Activated T-cell treated with anti-CD3 and anti-CD28 coated beads for 1 hour (primary cell): Measurements from ENCODE around the gene TULP1.

Source experiments
- DNase-seq: peaks from one replicate; pipeline ENCODE4 v3.0.0-alpha.2; 2020; ENCODE audit warnings: low read depth

Gene TULP1

DNA sequence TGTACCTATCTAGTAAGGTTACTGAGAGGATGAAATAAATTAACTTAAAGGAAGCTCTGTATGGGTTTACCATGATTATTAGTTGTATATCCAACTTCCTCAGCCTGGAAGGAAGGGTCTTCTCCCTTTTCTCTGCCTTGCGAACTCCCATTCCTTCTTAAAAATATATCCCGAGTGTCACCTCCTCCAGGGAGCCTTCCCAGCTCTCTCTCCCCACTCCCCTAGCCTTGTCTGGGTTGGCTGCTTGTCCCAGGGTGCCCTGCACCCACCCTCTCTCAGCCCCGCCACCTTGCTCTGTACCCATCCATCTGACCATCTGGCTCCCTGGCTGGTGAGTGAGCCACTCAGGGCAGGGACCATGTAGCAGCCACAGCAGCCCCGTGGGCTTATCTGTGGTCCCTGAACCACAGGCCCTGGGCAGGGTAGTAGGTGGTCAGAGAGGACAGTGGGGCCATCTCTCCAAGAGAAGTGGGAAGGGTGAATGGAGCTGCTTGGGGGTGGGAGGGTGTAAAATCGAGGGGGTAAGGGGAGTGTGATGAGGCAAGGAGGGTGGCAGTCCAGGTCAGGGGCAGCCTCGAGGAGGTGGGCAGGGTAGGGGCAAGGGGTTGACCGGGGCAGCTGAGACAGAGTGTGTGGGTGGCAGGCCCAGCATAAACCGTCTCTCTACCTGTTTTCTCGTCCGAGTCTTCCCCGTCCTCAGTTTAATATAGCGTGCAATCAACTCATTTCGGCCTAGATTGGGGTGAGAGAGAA, 28.6 kb downstream of the TULP1 start:
- no peak for DNase-seq

DNA sequence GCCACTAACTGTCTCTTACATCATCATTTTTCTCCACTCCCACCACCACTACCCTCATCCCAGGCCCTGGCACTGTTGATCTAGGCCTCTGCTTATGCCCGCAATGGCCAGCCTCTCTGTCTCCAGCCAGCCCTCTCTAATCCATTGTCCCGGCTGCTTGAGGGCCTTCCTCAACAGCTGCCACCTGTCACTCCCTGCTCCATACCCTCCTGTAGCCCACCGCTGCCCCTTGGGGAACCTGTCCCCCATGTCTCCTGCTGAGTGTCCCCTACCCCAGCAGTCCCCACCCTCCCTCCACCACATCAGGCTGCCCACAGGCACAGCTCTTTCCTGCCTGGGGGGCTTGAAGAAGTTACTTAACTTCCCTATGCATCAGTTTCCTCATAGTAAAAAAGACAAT, 29.2 kb downstream of the TULP1 start:
- no peak for DNase-seq

DNA sequence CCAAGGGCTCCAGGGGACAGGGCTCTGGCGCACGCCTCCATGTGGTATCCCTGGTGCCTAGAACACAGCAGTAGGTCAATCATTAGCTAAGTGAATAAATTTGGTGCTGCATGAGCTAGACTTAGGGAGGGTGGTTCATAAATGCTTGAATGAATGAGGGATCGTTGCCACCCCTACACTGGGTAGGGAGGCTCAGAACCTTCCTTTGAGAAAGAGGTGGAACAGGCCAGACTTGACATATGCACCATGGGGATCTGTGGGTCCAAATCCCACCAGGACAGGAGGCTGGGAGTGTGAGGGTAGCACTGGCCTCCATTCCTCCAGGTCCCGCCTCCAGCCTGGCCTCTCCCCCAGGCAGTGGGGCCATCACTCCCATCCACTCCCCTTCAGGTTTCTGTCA, 29.6 kb downstream of the TULP1 start:
- no peak for DNase-seq

DNA sequence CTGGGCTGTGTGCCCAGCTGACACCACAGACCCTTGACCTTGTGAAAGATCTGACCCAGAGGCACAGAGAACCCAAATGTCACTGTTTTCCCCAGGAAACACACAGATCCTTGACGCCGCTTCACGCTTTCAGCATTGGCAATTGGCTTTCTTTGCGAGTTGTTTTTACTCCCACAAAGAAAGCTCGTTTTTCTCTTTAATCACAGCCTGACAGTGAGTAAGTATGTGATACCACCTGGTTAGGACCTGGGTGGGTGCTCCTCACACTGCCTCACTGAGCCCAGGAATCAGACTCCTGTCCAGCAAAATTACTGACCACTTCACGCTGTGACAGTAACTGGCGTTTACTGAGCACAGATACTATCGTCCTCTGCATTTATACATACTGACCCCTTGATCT, 31.5 kb downstream of the TULP1 start:
- no peak for DNase-seq

DNA sequence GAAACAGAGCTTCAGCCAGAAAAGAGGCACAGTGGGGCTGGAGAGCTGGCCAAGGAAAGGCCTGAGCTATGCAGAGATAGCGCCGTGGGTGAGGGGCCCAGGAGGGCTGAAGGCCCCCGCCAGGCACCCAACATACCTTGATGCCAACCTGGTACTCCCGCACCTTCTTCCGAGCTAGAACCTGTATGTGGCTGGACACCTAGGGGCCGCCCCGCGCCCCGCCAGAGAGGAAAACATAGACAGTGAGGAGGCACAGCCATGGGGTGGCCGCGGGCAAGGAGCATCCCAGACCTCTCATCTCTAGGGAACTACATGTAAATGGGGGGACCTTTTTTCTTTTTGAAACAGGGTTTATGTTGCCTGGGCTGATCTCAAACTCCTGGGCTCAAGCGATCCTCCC, 32.5 kb downstream of the TULP1 start:
- DNase-seq: no peak

DNA sequence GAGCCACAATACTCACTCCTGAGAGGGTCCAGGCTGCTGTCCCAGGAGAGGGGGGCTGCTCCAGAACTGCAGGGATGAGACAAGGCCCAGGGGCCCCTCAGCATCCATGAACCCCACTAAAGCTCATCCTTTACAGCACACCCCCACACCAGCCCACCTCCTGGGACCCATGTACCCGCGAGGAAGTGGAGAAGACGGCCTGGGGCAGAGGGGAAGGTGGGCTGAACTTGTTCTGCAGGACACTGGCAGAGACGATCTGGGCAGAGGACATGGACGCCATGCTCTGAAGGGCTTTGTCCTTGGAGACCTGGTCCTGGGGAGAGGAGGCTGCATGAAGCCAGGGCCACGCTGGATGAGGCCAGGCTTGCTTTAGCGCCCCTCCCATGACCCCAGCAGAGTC, 34.4 kb downstream of the TULP1 start:
- no peak for DNase-seq

DNA sequence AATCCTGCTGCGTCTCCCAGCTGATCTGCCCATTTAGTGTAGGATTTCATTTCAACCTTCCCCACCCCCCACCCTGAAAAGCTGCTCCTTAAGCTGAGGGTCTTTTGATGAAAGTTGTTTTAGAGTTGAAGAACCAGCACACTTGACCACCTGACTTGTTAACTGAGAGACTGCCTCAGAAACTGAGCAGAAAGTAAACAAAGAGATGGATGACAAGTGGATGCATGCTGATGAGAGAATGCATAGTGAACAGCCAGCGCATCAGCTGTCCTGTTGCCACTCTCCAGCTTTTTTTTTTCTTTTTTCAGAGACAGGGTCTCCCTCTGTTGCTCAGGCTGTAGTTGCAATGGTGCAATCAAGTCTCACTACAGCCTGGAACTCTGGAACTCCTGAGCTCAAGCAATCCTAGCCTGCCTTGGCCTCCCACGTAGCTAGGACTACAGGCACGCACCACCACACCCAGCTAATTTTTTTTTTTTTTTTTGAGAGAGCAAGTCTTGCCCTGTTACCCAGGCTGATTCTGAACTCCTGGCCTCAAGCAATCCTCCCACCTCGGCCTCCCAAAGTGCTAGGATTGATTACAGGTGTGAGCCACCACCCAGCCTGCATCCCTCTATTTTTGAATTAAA, 35.0 kb downstream of the TULP1 start:
- no peak for DNase-seq

DNA sequence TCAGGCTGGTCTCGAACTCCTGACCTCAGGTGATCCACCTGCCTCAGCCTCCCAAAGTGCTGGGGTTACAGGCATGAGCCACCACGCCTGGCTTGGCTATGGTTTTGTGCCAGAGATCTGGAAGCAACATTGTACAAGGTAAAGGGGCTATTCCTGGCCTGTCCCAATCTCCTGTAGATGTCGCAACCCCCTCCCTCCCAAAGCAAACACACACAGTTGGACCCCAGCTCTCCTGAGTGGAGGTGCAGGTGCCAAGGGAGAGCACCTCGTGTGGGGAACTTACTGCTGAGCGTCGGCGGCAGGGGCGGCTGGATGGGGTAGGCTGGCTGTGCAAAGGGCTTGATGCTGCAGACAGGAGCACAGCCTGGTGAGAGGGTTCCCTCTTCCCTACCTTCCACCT, 35.7 kb downstream of the TULP1 start:
- no peak for DNase-seq

DNA sequence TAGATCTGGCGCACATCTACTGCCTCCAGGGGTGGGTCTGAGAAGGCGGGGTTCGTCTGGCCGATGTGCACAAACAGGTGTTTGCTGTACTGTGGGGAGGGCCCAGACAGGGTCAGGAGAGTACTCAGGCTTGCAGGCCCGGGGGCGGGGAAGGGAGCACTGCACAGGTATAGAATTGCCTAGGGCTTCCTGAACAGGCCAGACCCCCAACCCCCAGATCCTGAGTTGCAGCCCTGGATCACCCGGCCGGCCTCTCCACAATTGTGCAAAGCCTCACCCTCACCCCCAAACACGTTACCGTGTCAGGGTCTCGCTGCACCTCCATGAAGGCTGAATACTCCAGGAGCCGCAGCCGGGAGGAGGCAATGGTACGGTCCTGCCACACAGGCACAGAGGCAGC, 36.7 kb downstream of the TULP1 start:
- no peak for DNase-seq

DNA sequence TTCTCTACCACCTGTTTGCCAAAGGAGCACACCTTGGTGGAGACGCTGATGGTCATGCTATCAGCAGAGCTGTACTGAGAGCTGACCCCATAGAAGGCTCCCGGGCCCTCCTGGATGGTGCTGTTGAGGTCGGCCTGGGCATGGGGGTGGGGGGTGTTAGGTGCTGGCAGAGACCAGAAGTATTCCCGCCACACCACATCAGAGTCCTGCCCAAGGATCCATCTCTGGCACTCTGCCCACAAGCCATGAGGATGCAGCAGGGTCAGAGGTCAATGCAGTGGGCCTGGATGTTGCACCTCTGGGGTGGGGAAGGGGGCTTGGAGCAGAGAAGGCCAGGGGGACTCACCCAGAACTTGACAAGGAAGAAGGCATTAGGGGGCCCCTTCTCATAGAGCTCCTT, 37.1 kb downstream of the TULP1 start:
- no peak for DNase-seq

DNA sequence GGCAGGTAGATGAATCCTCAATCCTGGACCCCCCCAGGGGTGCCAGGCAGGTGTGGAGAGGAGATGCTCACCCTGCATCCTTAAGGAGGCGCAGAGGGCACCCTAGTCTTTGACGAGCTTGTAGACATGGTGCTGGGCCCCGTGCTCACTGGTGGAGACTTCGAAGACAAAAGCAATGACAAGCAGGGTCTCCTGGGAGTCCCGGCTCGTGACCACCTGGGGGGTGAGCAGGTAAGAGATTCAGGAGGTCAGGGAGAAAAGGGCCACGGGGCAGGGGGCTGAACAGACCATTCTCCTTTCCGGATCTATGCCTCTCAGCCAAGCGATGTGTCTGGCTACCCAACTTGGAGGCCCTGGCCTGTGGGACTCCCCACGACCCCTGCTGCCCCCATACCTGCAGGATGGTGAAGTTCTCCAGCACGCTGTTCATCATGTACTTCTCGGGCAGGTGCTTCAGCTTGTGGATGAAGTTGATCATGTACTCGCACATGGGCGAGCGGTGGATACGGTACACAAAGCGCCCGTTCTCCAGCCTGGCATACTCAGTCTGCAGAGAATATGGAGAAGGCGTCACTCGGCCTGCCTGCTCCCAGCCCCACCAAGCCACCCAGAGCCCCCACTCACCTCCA, 37.6 kb downstream of the TULP1 start:
- DNase-seq: no peak

DNA sequence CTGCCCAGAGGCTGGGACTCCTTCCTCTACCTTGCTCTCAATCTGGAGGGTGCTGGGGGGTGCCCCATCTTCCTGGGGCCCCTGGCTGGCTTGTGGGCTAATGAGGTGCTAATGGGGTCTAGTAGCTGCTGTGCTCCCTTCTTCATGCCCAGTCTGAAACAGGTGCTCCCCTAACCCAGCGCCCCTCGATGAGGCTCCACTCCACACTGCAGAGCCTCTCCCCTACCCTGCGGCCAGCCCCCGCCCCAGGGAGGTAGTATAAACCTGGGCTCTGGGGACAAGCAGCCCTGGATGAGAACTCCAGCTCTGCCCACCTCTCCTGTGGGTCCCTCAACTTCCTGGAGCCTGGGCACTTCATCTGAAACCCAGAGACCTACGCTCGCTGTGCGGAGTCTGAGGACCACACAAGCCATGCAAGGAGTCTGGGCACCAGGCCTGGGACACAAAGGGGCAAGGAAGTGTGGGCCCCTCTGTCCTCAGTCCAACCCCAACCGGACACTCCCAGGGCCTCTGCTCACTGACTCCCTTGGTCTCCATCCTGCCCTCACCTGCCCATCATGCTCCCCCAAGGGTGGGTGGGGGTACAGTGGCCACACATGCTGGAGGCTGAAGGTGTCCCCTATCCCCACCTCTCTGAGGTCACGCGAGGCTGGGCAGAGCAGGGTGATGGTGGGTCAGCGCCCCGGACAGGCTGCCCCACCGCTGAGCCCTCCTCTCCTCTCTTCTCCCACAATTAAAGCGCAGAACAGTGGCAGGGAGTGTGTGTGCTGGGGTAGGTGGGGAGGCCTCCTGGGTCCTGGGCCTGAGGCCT, 38.4 kb downstream of the TULP1 start:
- DNase-seq: no peak

DNA sequence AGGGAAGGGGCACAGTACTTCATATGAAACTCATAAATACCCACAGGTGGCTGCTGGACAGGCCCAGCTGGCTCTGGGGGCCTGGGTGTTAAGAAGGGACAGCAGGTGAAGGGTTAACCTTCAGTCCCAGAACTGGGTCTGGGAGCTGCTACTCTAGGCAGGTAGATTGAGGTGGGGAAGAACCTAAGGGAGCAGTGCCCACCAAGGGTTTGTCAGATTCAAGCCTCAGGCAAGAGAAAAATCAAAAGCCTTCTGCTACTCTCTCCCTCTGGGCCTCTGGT, 38.9 kb downstream of the TULP1 start:
- no peak for DNase-seq

DNA sequence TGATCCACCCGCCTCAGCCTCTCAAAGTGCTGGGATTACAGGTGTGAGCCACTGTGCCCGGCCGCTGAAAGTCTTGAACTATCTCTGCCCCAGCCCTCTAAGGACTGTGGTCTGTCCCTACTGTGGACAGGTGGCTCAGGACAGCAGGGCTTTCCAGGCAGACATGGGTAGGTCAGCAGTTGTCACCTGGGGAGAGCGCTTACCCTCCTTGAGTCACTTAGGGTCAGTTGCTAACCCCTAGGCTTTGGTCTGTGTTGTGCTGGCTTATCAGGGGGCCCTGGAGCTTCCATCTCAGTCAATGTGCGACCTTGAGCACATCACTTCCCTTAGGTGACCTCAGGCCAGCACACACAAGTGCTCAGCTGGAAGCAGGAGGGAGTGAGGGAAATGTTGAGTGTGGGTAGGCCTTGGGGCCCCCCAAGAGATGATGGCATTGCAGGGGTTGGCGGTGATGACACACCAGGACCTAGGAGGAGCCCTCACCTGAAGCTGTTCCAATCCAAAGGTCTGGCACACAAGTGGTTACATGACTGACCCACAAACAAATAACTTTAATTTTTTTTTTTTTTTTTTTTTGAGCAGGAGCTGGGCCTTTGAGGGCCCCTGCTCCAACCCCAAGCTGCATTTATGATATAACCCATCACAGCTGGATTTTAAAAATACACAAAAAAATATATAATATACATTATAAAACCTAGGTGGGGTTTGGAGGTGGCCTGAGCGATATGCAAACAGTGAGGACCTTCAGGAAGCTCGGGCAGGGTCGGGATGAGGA, 39.4 kb downstream of the TULP1 start:
- no peak for DNase-seq

DNA sequence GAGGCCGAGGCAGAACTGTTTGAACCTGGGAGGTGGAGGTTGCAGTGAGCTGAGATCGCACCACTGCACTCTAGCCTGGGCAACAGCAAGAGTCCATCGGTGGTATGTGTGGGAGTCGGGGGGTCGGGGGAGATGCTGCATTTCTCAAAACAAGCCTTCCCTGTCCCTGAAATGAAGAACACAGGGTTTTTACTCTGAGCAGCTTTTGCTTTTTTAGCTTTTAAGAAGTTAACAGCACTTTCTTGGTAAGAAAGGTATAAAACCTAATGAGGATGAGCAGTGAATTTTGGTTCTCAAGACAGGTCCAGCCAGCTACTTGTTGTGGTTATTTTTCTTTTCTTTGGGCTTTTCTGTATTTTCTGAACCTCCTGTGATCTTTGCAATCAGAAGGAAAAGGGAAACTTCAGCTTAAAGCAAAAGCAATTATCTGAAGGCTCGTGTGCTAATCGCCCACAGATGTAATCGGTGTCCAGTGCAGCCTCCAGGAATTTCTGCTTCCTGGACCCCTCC, 40.8 kb downstream of the TULP1 start:
- no peak for DNase-seq

DNA sequence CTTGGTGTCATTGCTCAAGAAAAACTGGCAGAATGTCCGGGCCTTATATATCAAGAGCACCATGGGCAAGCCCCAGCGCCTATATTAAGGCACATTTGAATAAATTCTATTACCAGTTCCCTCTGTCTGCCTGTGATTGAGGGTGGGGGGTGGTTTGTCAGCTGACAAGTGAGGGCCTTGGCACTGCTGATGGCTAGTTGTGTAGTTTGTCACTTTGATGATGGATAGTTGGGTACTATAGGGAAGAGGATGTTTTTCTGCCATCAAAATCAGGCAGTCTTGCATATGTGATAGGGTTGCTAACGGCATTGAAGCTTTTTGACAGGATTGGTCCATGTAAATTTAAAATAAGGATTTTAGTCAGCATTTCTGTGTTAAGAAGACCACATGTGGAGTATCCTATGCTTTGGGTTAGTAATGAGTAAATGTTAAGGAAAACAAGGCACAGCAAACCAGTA, 42.0 kb downstream of the TULP1 start:
- no peak for DNase-seq

DNA sequence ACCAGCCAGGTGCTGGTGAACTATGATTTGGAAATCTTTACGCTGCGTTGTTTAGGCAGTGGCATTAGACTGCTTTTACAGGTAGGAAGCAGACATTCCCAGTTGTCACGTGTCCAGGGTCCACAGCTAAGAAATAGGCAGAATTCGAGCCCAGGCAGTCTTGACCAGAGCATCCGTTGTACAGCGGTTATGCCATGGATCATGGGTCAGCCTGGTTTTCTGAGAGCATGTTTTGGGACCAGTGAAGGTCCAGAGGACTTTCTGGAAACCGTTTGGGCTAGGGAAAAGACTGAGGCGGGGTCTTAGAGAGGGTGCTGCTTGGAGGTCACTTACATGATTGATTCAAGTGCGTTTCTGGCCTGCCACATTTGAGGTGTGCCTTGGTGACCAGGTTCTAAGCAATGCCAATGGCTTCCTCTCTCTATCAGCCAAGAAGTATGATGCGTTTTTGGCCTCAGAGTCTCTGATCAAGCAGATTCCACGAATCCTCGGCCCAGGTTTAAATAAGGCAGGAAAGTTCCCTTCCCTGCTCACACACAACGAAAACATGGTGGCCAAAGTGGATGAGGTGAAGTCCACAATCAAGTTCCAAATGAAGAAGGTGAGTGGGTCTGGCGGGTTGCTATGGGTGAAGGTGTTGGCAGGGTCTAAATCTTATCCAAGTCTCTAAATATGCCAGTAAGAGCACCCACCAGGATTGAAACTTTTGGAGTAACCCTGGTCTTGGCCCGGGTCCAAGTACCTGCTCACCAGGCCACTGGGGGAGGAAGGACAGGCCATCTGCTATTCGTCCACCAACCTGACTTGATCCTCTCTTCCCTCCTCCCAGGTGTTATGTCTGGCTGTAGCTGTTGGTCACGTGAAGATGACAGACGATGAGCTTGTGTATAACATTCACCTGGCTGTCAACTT, 42.7 kb downstream of the TULP1 start:
- DNase-seq: no peak

DNA sequence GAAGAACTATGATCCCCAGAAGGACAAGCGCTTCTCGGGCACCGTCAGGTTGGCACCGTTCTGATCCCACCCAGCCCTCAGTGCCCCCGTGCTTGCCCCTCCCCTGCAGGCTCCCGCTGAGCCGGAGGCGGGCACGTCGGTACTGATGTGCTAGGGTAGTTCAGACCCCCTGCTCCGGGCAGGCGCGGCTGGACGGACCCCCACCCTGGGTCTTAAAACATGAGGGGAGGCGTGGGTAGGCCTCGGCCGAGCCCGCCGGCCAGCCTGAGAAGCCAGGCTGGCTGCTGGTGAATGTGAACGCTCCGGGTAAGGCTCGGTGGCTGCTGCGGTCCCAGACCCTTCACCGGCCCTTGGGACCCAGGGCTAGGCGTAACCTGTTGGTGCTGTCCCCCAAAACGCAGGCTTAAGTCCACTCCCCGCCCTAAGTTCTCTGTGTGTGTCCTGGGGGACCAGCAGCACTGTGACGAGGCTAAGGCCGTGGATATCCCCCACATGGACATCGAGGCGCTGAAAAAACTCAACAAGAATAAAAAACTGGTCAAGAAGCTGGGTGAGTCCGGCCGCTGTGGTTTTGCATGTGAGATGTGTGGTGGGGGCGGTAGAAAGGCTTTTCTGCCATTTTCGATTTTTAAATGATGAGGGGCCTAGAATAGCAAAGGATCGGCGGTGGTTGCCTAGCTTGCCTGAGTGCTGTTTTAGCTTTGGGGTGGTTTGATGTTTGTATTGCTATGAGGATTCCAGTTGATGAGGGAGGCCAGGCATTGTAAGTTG, 43.5 kb downstream of the TULP1 start:
- no peak for DNase-seq

DNA sequence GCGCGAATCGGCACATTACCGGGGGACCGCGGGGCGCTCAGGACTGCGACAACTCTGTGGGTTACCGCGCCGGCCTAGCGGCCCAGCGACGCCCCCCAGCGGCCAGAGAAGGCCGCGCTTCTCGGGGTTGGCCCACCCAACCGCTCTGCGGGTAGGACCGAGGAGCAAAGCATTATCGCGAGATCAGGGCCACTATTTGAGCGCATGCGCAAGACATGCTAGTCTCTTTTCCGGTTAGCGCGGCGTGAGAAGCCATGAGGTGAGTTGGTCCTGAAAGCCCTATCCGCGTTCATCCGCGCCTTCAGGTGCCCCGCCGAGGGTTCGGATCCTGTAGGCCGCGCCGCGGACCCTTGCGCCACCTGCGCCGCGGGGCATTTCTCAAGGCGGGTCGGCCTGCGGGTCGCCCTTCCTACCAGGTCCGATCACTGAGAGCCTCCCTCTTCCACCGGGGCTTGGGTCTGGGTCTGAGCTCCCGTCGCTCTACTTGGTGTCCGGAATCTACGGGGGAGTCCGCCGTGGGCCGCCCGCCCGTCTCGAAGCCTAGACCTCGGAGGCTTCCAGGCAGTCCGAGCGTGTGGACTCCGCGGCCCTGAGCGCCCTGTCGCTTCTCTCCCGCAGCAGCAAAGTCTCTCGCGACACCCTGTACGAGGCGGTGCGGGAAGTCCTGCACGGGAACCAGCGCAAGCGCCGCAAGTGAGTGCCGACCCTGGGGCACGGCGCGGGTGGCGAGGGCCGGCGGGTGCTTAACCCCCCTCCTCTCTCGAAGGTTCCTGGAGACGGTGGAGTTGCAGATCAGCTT, 44.3 kb downstream of the TULP1 start, which contains the start of gene RPL10A:
TSS of gene RPL10A (plus strand) at position 221 of the 799 bp plus-strand sequence. CDS start at position 255, 34 bp downstream.
- peak; percentile 89 for DNase-seq
